ENCODE results near the gene COG5. TPM values are rescaled to one million over a fixed set of nuclear protein-coding genes. Genes with fewer than 3 reads are reported as not detected.

Gene COG5
- total RNA-seq, 2 experiments from 2014 or later, result 40.9 to 60.2 TPM

DNA sequence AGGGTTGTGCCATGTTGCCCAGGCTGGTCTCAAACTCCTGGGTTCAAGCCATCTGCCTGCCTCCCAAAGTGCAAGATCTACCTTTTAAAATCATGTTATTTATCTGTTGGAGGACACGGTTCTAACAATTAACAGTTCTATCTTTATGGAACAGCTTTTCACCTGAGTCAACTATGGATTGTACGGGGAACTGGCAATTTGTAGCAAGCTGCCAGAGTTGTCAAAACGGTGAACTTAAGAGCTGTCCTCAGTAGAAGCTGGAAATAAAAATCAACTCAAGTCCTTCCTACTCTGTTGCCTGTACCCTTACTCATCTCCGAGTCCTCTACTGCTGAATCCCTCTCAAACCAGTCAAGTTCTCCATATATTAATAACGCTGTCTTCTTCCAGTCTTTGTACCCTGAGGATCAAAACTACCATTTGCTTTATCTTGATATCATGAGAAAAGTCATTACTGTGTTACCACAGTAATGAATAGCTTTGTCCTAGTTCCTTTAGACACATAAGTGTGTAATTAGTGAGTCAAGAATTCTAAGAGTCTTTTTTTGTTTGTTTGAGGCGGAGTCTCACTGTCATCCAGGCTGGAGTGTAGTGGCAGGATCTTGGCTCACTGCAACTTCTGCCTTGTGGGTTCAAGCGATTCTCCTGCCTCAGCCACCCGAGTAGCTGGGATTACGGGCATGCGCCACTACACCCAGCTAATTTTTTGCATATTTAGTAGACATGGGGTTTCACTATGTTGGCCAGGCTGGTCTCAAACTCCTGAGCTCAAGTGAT lies 366.7 kb downstream of the COG5 start:
- Histone ChIP-seq H3K79me2 (ENCODE audit: insufficient read depth, low read depth, low read length) (no peaks in the 10 kb centered on the region), H2AFZ (ENCODE audit: low read length) (no peak overlapping the region), H4K20me1 (ENCODE audit: insufficient read depth, low read length) (no peaks in the 10 kb centered on the region), H3K36me3 (ENCODE audit: insufficient read depth, low read length) (peaks cover 40% of the 10 kb centered on the region), H3K4me2 (ENCODE audit: low read length) (no peak overlapping the region), H3K4me1 (ENCODE audit: insufficient read depth, low read length, poor library complexity, severe bottlenecking) (no peaks in the 10 kb centered on the region), H3K9me3 (ENCODE audit: low read length) (no peaks in the 10 kb centered on the region), H3K27ac (ENCODE audit: low read depth, low read length, poor library complexity, severe bottlenecking) (no peak overlapping the region), H3K4me3 (ENCODE audit: low read depth, low read length, poor library complexity, severe bottlenecking) (no peak overlapping the region), H3K9me2 (ENCODE audit: insufficient read depth, low read length) (no peaks in the 10 kb centered on the region)
- POLR2A ChIA-PET, result interaction anchor here (0.6 to 1.8 kb wide), 2 partner anchors 9 to 96 kb away, joined by 3 to 6 read pairs; no protein-coding TSS in a partner anchor
- DNase-seq (ENCODE audit: low spot score), result no peak
- TF ChIP-seq EZH2phosphoT487 (IDR thresholded peaks at IDR 0.05; ENCODE audit: borderline replicate concordance, low read depth, low read length), result no peak
- no peak for TF ChIP-seq CTCF (conservative IDR thresholded peaks at IDR 0.05; ENCODE audit: low read length)
- CTCF ChIA-PET (ENCODE audit: unreplicated experiment), result no interaction called here
- BruUV-seq (replicated peaks), result no TSS peak
- intact Hi-C loops (cut with micrococcal nuclease; ENCODE audit: unreplicated experiment), result no loop called here

DNA sequence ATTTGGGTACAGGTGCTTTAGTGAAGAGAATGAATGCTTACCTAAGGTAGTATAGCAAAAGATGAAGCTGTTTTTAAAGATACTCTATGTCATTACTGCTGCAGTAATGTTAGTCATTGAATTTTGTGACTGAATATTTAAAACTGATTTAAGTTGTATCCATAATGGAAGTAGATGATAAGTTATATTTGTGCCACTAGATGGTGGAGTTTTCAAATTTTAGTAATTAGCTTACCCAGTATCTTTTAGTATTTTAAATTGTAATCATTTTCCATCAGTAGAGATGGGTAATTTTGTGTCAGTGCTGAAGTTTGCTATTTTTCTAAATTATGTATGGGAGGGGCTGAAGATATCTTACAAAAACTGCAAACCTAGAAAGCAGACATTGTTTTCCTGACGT lies 369.7 kb downstream of the COG5 start:
- no peak overlapping the region for H2AFZ ChIP-seq (ENCODE audit: low read length)
- no peak overlapping the region for H3K4me2 ChIP-seq (ENCODE audit: low read length)
- no peak overlapping the region for H3K4me3 ChIP-seq (ENCODE audit: low read depth, low read length, poor library complexity, severe bottlenecking)
- H3K79me2 ChIP-seq (ENCODE audit: insufficient read depth, low read depth, low read length), result no peaks in the 10 kb centered on the region
- no peaks in the 10 kb centered on the region for H3K4me1 ChIP-seq (ENCODE audit: insufficient read depth, low read length, poor library complexity, severe bottlenecking)
- no TSS peak for BruUV-seq (replicated peaks)
- TF ChIP-seq EZH2phosphoT487 (IDR thresholded peaks at IDR 0.05; ENCODE audit: borderline replicate concordance, low read depth, low read length), result no peak
- peak; percentile 56 for TF ChIP-seq CTCF (conservative IDR thresholded peaks at IDR 0.05; ENCODE audit: low read length)
- intact Hi-C loops (cut with micrococcal nuclease; ENCODE audit: unreplicated experiment), result no loop called here
- H3K36me3 ChIP-seq (ENCODE audit: insufficient read depth, low read length), result peaks cover 47% of the 10 kb centered on the region
- no peak overlapping the region for H3K27ac ChIP-seq (ENCODE audit: low read depth, low read length, poor library complexity, severe bottlenecking)
- POLR2A ChIA-PET, result interaction anchor here (0.5 to 1.3 kb wide), 6 partner anchors 12 to 890 kb away, joined by 3 to 4 read pairs (median 3); partner anchors contain the start of gene HBP1
- DNase-seq (ENCODE audit: low spot score), result no peak
- no peaks in the 10 kb centered on the region for H3K9me3 ChIP-seq (ENCODE audit: low read length)
- H3K9me2 ChIP-seq (ENCODE audit: insufficient read depth, low read length), result no peaks in the 10 kb centered on the region
- no peaks in the 10 kb centered on the region for H4K20me1 ChIP-seq (ENCODE audit: insufficient read depth, low read length)
- CTCF ChIA-PET (ENCODE audit: unreplicated experiment), result no interaction called here

DNA sequence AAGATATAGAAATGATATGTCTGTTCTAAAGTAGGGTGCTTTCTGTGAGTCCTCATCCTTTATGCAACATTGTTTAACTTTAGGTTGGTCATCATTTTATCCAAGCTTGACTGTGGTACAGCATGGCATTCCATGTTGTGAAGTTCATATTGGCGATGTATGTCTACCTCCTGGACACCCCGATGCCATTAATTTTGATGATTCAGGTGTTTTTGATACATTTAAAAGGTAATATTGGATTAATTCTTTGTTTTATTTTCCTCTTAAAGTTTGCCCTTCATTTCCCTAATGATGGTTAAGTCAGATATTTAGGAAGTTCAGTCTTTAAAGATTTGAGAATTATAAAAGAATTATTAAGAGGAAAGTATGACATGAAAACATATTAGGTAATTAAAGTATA lies 373.6 kb downstream of the COG5 start:
- Histone ChIP-seq H3K27ac (ENCODE audit: low read depth, low read length, poor library complexity, severe bottlenecking) (no peak overlapping the region), H3K4me1 (ENCODE audit: insufficient read depth, low read length, poor library complexity, severe bottlenecking) (no peaks in the 10 kb centered on the region), H2AFZ (ENCODE audit: low read length) (no peak overlapping the region), H4K20me1 (ENCODE audit: insufficient read depth, low read length) (no peaks in the 10 kb centered on the region), H3K9me2 (ENCODE audit: insufficient read depth, low read length) (no peaks in the 10 kb centered on the region), H3K36me3 (ENCODE audit: insufficient read depth, low read length) (peaks cover 60% of the 10 kb centered on the region), H3K4me3 (ENCODE audit: low read depth, low read length, poor library complexity, severe bottlenecking) (no peak overlapping the region), H3K4me2 (ENCODE audit: low read length) (no peak overlapping the region), H3K79me2 (ENCODE audit: insufficient read depth, low read depth, low read length) (no peaks in the 10 kb centered on the region), H3K9me3 (ENCODE audit: low read length) (no peaks in the 10 kb centered on the region)
- BruUV-seq (replicated peaks), result no TSS peak
- ChIA-PET POLR2A (interaction anchor here (1.2 to 2.7 kb wide), 3 partner anchors 10 to 24 kb away, joined by 3 to 8 read pairs (median 5); no protein-coding TSS in a partner anchor), CTCF (ENCODE audit: unreplicated experiment) (interaction anchor here (1.0 kb wide), 1 partner anchor 689 kb away, joined by 3 read pairs; no protein-coding TSS in a partner anchor)
- intact Hi-C loops (cut with micrococcal nuclease; ENCODE audit: unreplicated experiment), result no loop called here
- DNase-seq (ENCODE audit: low spot score), result no peak
- TF ChIP-seq CTCF (conservative IDR thresholded peaks at IDR 0.05; ENCODE audit: low read length) (no peak), EZH2phosphoT487 (IDR thresholded peaks at IDR 0.05; ENCODE audit: borderline replicate concordance, low read depth, low read length) (no peak)

Data from OCI-LY7 (cell line).